Naive thymus-derived CD4-positive, alpha-beta T cell (primary cell): ENCODE results near the gene NEU4. TPM values are rescaled to one million over a fixed set of nuclear protein-coding genes. Genes with fewer than 3 reads are reported as not detected.

Experiments
- ATAC-seq: fragments of 150-1000 bp; cut with Tn5 transposase; 2 replicates; pipeline ENCODE4 v1.10.0; 2021; ENCODE audit warnings: mild to moderate bottlenecking, moderate library complexity
- CTCF ChIA-PET: fragments of 350-600 bp; sonication (Branson Sonifier 250); formaldehyde crosslinking; loops from one replicate; lab custom pipeline; 2021; ENCODE audit warnings: antibody characterized with exemption; lab: Charles Lee
- POLR2A ChIA-PET: fragments of 350-600 bp; sonication (Branson Sonifier 250); formaldehyde crosslinking; loops from one replicate; lab custom pipeline; 2021; ENCODE audit warnings: antibody characterized with exemption, inconsistent platforms; lab: Charles Lee
- DNase-seq, 9 donors: peaks; one replicate each; pipeline versions ENCODE4 v3.0.0 to v3.0.0-alpha.2; 2020 to 2022; ENCODE audit warnings: mixed read lengths in 1 of 9
- H3K27ac ChIP-seq: one replicate; pipeline ENCODE4 v1.7.0; 2013; ENCODE audit warnings: mild to moderate bottlenecking, low read depth, low read length, moderate library complexity
- H3K27me3 ChIP-seq, 2 donors: one replicate each; pipeline ENCODE4 v1.7.0; 2013; ENCODE audit warnings: low read length in 2 of 2, mild to moderate bottlenecking in 2 of 2, moderate library complexity in 2 of 2; ENCODE audit not compliant: control insufficient read depth in 2 of 2, insufficient read depth in 2 of 2
- H3K36me3 ChIP-seq, 3 experiments: 1 replicate in 2 of 3; 2 replicates in 1 of 3; pipeline ENCODE4 v1.7.0; 2013; ENCODE audit warnings: low read length in 3 of 3, mild to moderate bottlenecking in 3 of 3, moderate library complexity in 1 of 3; ENCODE audit not compliant: insufficient read depth in 3 of 3, control insufficient read depth in 2 of 3
- H3K4me1 ChIP-seq, 2 donors: one replicate each; pipeline ENCODE4 v1.7.0; 2013; ENCODE audit warnings: low read length in 2 of 2, mild to moderate bottlenecking in 2 of 2, moderate library complexity in 1 of 2; ENCODE audit not compliant: control insufficient read depth in 2 of 2, insufficient read depth in 2 of 2
- H3K4me3 ChIP-seq: 2 replicates; pipeline ENCODE4 v1.7.0; 2013; ENCODE audit warnings: mild to moderate bottlenecking, low read length
- H3K9me3 ChIP-seq, 3 experiments: 1 replicate in 2 of 3; 2 replicates in 1 of 3; pipeline ENCODE4 v1.7.0; 2013; ENCODE audit warnings: low read length in 3 of 3; ENCODE audit not compliant: control insufficient read depth in 2 of 3
- H3K27ac Mint-ChIP-seq, 9 donors: one replicate each; pipeline ENCODE4 v1.8.0; 2020 to 2022; ENCODE audit warnings: mixed read lengths in 9 of 9, mild to moderate bottlenecking in 8 of 9, moderate library complexity in 5 of 9, inconsistent platforms in 2 of 9
- H3K27me3 Mint-ChIP-seq, 5 donors: one replicate each; pipeline ENCODE4 v1.8.0; 2021 to 2022; ENCODE audit warnings: mixed read lengths in 5 of 5, mild to moderate bottlenecking in 1 of 5
- H3K36me3 Mint-ChIP-seq, 5 donors: one replicate each; pipeline ENCODE4 v1.8.0; 2020 to 2022; ENCODE audit warnings: mixed read lengths in 5 of 5, mild to moderate bottlenecking in 3 of 5, inconsistent platforms in 1 of 5
- H3K4me1 Mint-ChIP-seq, 7 donors: one replicate each; pipeline ENCODE4 v1.8.0; 2020 to 2022; ENCODE audit warnings: mixed read lengths in 7 of 7, mild to moderate bottlenecking in 3 of 7, inconsistent platforms in 1 of 7
- H3K4me3 Mint-ChIP-seq, 10 donors: one replicate each; pipeline ENCODE4 v1.8.0; 2020 to 2022; ENCODE audit warnings: mild to moderate bottlenecking in 10 of 10, mixed read lengths in 10 of 10, moderate library complexity in 6 of 10, inconsistent platforms in 2 of 10
- H3K9me3 Mint-ChIP-seq, 11 donors: one replicate each; pipeline ENCODE4 v1.8.0; 2020 to 2022; ENCODE audit warnings: mixed read lengths in 11 of 11, mild to moderate bottlenecking in 4 of 11, inconsistent platforms in 1 of 11, moderate library complexity in 1 of 11
- intact Hi-C, 2 donors: fragments of 100-400 bp; cut with micrococcal nuclease; formaldehyde crosslinking; loops; one replicate each; pipeline ENCODE4 v1.15.1; 2023
- polyA plus RNA-seq, 2 donors: library from polyadenylated mRNA; unstranded; fragments of 300-500 nt; fragmentation: Illumina TruSeq; gene quantifications; one replicate each; pipeline ENCODE4 v1.2.3, GENCODE V29; 2021
- total RNA-seq, 6 experiments: library from RNA in 5 of 6; stranded (reverse) in 5 of 6; gene quantifications; 1 replicate in 5 of 6; 2 replicates in 1 of 6; pipeline ENCODE4 v1.2.3 and lab custom pipeline; 2021 to 2026

Gene NEU4
- total and polyA plus RNA-seq, 7 experiments from 2014 or later: 1.1 to 13.9 (median 1.2) TPM; not detected in 4

DNA sequence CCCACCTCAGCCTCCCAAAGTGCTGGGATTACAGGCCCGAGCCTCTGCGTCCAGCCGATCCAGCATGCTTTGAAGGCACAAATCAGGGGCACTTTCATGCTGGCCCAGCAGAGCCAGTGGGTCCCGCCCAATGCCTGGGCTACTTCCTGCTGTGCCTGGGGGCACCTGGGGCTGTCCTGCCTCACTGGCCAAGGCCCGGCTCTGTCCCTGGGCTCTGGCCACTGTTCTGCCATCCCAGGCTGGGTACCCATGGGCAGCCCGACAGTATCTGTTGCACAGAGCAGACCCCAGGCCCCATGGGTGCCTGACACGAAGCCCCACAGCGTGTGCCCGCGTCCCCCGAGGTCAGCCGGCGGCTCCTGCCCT, 39.2 kb upstream of the NEU4 start:
- no peak overlapping the region for H3K27ac ChIP-seq
- peaks cover 8 to 10% of the 10 kb centered on the region in 2 donors for H3K4me1 ChIP-seq
- Mint-ChIP-seq H3K4me3 (no peak overlapping the region), H3K36me3 (no peaks in the 10 kb centered on the region), H3K27me3 (no peaks in the 10 kb centered on the region), H3K4me1 (peaks cover 6 to 14% (median 12%) of the 10 kb centered on the region in 7 donors), H3K27ac (no peak overlapping the region), H3K9me3 (no peaks in the 10 kb centered on the region)
- no peaks in the 10 kb centered on the region for H3K36me3 ChIP-seq
- H3K27me3 ChIP-seq: no peaks in the 10 kb centered on the region
- intact Hi-C loops: no loop called here
- no peaks in the 10 kb centered on the region for H3K9me3 ChIP-seq
- ChIA-PET CTCF (no interaction called here), POLR2A (no interaction called here)
- ATAC-seq: no peak
- DNase-seq: peak in 1 of 9 donors; percentile 16
- no peak overlapping the region for H3K4me3 ChIP-seq

DNA sequence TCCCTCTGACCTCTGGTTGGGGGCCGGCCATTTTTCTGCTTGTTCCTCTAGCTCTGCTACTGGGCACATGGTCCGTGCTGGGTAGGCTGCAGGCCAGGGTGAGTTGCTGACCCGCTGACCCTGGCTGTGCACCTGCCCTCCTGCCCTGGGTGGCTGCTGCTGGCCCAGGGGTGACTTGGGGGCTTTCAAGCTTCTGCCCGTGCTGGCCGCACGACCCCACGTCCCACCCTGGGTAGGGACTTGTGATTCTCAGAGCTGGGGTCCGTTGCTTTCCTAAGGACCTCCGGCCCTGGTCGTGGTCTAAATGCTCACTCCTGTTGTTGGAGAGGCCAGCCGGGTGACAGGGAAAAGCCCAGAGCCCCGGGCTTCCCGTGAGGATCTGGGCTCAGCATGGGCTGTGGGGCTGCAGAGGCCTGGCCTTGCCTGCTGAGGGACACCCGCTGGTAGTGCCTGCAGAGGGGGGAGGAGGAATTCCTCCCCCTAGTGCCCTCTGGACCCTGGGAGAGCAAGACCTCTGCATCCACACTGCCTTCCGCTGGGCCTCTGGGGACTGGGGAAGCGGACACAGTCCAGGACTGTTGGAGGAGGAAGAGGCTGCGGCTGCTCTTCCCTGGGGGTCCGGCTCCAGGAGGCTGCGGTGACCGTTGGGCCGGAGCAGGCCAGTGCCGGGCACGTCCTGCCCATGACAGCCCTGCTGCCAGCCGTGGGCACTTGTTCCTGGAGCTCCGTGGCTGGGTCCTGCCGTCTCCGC, 38.6 kb upstream of the NEU4 start:
- intact Hi-C loops: no loop called here
- no peak overlapping the region for H3K4me3 ChIP-seq
- CTCF ChIA-PET: no interaction called here
- Mint-ChIP-seq H3K27ac (no peak overlapping the region), H3K4me1 (peaks cover 6 to 14% (median 12%) of the 10 kb centered on the region in 7 donors), H3K9me3 (no peaks in the 10 kb centered on the region), H3K36me3 (no peaks in the 10 kb centered on the region), H3K27me3 (no peaks in the 10 kb centered on the region), H3K4me3 (no peak overlapping the region)
- no peak for ATAC-seq
- H3K27ac ChIP-seq: no peak overlapping the region
- POLR2A ChIA-PET: interaction anchor here (0.6 kb wide), 1 partner anchor 11 kb away, joined by 3 read pairs; no protein-coding TSS in a partner anchor
- no peaks in the 10 kb centered on the region for H3K36me3 ChIP-seq
- H3K4me1 ChIP-seq: peaks cover 8 to 10% of the 10 kb centered on the region in 2 donors
- H3K27me3 ChIP-seq: no peaks in the 10 kb centered on the region
- no peaks in the 10 kb centered on the region for H3K9me3 ChIP-seq
- peak in 1 of 9 donors; percentile 14 for DNase-seq

DNA sequence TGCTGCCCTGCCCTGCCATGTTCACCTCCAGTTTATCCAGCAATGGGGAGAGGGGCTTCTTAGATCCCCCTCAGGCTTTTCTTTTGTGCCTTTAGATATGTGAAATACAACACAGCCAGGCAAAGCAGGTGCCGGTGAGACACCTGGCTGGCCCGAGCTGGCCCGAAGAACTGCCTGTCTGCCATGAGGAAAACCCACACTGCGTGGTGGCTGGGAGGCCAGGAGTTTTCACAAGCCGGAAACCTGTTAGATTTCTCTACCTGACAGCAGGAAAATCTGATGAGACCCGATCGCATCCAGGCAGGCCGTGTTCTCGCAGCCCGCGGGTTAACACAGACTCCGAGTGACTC, 38.1 kb upstream of the NEU4 start:
- Mint-ChIP-seq H3K27ac (no peak overlapping the region), H3K4me3 (peak overlapping the region in 1 of 10 donors; percentile 21), H3K9me3 (no peaks in the 10 kb centered on the region), H3K27me3 (no peaks in the 10 kb centered on the region), H3K4me1 (peaks cover 6 to 14% (median 12%) of the 10 kb centered on the region in 7 donors), H3K36me3 (no peaks in the 10 kb centered on the region)
- H3K36me3 ChIP-seq: no peaks in the 10 kb centered on the region
- H3K4me3 ChIP-seq: no peak overlapping the region
- peaks cover 8 to 10% of the 10 kb centered on the region in 2 donors for H3K4me1 ChIP-seq
- intact Hi-C loops: no loop called here
- ATAC-seq: no peak
- ChIA-PET CTCF (no interaction called here), POLR2A (interaction anchor here (0.6 kb wide), 1 partner anchor 11 kb away, joined by 3 read pairs; no protein-coding TSS in a partner anchor)
- no peak for DNase-seq
- H3K27me3 ChIP-seq: no peaks in the 10 kb centered on the region
- no peak overlapping the region for H3K27ac ChIP-seq
- H3K9me3 ChIP-seq: no peaks in the 10 kb centered on the region

DNA sequence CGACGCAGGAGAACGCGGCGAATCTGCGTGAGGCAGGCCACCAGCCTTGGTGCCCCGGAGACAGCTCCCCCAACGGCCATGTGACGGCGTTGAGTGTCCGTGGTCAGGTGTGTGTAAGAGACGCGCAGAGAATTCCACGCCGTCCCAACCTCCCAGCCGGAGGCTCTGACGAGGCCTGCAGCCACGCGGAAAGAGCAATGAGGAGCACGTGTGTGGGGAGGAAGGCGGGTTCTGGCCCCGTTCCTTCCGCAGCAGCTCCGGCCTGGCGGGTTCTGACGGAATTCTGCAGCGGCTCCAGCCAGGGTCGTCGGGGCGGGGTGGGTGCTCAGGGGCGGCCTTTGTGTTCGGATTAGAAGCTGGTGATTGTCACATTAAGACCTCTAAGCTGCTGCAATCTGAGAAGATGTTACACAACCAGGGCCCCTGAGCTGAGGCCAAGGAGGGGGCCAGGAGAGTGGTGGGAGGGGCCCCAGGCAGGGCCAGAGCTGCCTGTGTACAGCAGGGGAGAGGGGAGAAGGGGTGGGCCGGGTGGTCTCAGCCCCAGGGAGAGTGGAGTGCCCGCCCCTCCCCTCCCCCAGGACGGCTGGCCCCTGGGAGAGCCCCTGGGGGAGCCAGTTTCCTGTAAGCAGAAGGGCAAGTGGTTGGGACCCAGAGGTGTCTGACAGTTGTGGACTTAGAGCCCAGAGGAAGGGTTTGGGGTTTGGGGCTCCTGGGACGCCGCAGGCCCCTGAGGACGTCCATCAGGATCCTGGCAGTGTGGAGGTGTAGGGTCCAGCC, 37.5 kb upstream of the NEU4 start:
- no peaks in the 10 kb centered on the region for H3K9me3 Mint-ChIP-seq
- ChIA-PET CTCF (no interaction called here), POLR2A (no interaction called here)
- H3K36me3 Mint-ChIP-seq: no peaks in the 10 kb centered on the region
- intact Hi-C loops: no loop called here
- Histone ChIP-seq H3K27me3 (no peaks in the 10 kb centered on the region), H3K36me3 (no peaks in the 10 kb centered on the region), H3K4me1 (peaks cover 8 to 10% of the 10 kb centered on the region in 2 donors), H3K27ac (no peak overlapping the region), H3K4me3 (no peak overlapping the region), H3K9me3 (no peaks in the 10 kb centered on the region)
- DNase-seq (peak in 1 of 9 donors; percentile 14), ATAC-seq (no peak)
- no peaks in the 10 kb centered on the region for H3K27me3 Mint-ChIP-seq
- peaks cover 6 to 14% (median 12%) of the 10 kb centered on the region in 7 donors for H3K4me1 Mint-ChIP-seq
- H3K4me3 Mint-ChIP-seq: peak overlapping the region in 6 of 10 donors; percentile 53 to 76 (median 66)
- peak overlapping the region in 7 of 9 donors; percentile 22 to 86 (median 66) for H3K27ac Mint-ChIP-seq

DNA sequence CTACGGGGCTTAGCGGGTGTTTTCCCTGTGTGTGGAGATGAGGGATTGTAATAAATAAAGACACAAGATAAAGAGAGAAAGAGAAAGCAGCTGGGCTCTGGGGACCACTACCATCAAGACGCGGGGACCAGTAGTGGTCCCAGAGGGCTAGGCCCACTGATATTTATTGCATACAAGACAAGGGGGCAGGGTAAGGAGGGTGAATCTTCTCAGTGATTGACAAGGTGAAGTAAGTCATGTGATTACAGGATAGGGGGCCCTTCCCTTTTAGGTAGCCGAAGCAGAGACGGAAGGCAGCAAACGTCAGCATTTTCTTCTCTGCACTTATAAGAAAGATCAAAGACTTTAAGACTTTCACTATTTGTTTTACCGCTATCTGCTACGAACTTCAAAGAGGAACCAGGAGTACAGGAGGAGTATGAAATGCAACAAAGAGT, 36.9 kb upstream of the NEU4 start:
- Mint-ChIP-seq H3K4me3 (peak overlapping the region in 9 of 10 donors; percentile 2 to 76 (median 57)), H3K36me3 (no peaks in the 10 kb centered on the region), H3K27me3 (no peaks in the 10 kb centered on the region), H3K27ac (peak overlapping the region in 8 of 9 donors; percentile 22 to 86 (median 56)), H3K4me1 (peaks cover 6 to 14% (median 12%) of the 10 kb centered on the region in 7 donors), H3K9me3 (no peaks in the 10 kb centered on the region)
- no peak overlapping the region for H3K4me3 ChIP-seq
- peaks cover 8 to 10% of the 10 kb centered on the region in 2 donors for H3K4me1 ChIP-seq
- ChIA-PET CTCF (interaction anchor here (1.0 kb wide), 1 partner anchor 106 kb away, joined by 3 read pairs; no protein-coding TSS in a partner anchor), POLR2A (no interaction called here)
- H3K27ac ChIP-seq: no peak overlapping the region
- DNase-seq (peak in 8 of 9 donors; percentile 10 to 53 (median 35)), ATAC-seq (no peak)
- H3K27me3 ChIP-seq: no peaks in the 10 kb centered on the region
- H3K36me3 ChIP-seq: no peaks in the 10 kb centered on the region
- intact Hi-C loops: no loop called here
- no peaks in the 10 kb centered on the region for H3K9me3 ChIP-seq

DNA sequence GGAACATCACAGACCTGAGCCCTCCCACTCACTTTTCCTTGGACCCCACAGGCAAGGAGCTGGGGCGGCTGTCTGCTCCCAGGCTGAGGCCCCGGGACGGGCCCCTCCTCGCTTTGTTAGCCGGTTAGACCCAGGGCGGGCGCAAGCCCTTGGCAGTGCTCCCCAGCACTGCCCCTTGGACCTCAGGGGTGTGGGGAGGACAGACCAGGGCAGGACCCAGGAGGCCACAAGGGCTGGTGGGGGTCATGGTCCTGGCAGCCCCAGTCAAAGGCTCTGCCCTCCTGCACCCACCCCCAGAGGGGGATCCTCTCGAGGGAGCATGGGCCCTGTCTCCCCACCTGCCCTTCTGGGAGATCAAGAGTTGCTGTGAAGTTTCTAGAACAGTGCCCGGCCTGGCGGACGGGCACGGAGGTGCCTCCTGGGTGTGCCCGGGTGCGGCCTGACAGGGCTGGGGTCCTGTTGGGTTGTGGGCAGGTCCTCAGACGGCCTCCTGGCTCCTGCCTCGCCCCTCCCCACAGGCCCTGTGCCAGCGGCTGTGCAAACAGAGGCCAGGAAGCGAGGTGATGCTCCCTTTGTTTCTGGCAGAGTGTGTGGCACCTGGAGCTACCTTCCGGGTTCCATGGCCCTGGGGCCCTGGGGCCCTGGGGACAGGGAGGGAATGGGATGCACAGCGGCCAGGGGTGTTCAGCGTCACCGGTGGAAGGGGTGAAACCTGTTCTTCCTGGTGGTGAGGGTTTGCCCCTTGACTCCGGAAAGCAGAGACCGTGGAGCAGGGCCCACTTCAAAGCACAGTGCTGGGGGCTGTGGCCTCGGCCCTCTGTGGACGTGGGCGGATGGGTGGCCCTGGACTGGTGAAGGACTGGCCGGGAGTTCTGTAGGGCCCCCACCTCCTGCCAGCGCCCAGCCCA, 35.2 kb upstream of the NEU4 start:
- peaks cover 6 to 14% (median 12%) of the 10 kb centered on the region in 7 donors for H3K4me1 Mint-ChIP-seq
- no peak overlapping the region for H3K4me3 Mint-ChIP-seq
- Histone ChIP-seq H3K4me3 (no peak overlapping the region), H3K36me3 (no peaks in the 10 kb centered on the region), H3K27me3 (no peaks in the 10 kb centered on the region), H3K4me1 (peaks cover 8 to 10% of the 10 kb centered on the region in 2 donors), H3K9me3 (no peaks in the 10 kb centered on the region), H3K27ac (no peak overlapping the region)
- intact Hi-C loops: no loop called here
- H3K27ac Mint-ChIP-seq: no peak overlapping the region
- CTCF ChIA-PET: interaction anchor here (0.6 kb wide), 1 partner anchor 9 kb away, joined by 3 read pairs; no protein-coding TSS in a partner anchor
- POLR2A ChIA-PET: no interaction called here
- DNase-seq (peak in 1 of 9 donors; percentile 19), ATAC-seq (no peak)
- no peaks in the 10 kb centered on the region for H3K27me3 Mint-ChIP-seq
- H3K36me3 Mint-ChIP-seq: no peaks in the 10 kb centered on the region
- peaks cover 0 to 2% (median 0%) of the 10 kb centered on the region in 11 donors for H3K9me3 Mint-ChIP-seq
